Esophagus (tissue), 2 donors: ENCODE measurements around the gene C12orf43. TPM values are rescaled to one million over a fixed set of nuclear protein-coding genes. Genes with fewer than 3 reads are reported as not detected.

Experiments used
- H3K27ac ChIP-seq, 2 donors: one replicate each; pipeline ENCODE4 v1.5.1; 2013; ENCODE audit warnings: low read depth in 2 of 2, mild to moderate bottlenecking in 2 of 2, inconsistent platforms in 1 of 2, low read length in 1 of 2, moderate library complexity in 1 of 2
- H3K27me3 ChIP-seq, 2 donors: one replicate each; pipeline ENCODE4 v1.6.1; 2013; ENCODE audit warnings: low read length in 2 of 2, control low read depth in 1 of 2, mild to moderate bottlenecking in 1 of 2; ENCODE audit not compliant: insufficient read depth in 2 of 2, control insufficient read depth in 1 of 2
- H3K36me3 ChIP-seq, 2 donors: one replicate each; pipeline ENCODE4 v1.6.1; 2013; ENCODE audit warnings: low read length in 1 of 2; ENCODE audit not compliant: control insufficient read depth in 2 of 2, insufficient read depth in 2 of 2
- H3K4me1 ChIP-seq, 2 donors: one replicate each; pipeline ENCODE4 v1.6.1; 2013; ENCODE audit warnings: low read length in 1 of 2; ENCODE audit not compliant: control insufficient read depth in 2 of 2, insufficient read depth in 2 of 2
- H3K4me3 ChIP-seq, 2 donors: one replicate each; pipeline ENCODE4 v1.5.1; 2013; ENCODE audit warnings: low read length in 2 of 2, mild to moderate bottlenecking in 2 of 2, low read depth in 1 of 2, moderate library complexity in 1 of 2
- H3K9me3 ChIP-seq, 2 donors: one replicate each; pipeline ENCODE4 v1.6.1; 2013; ENCODE audit warnings: mild to moderate bottlenecking in 2 of 2, low read depth in 1 of 2, low read length in 1 of 2, moderate library complexity in 1 of 2; ENCODE audit not compliant: control insufficient read depth in 2 of 2, insufficient read depth in 1 of 2
- WGBS, 2 donors: extraction: QIAGEN DNeasy Blood & Tissue Kit; methylation state at CpG; one replicate each; pipeline ENCODE4 v1.1.7; 2013; 5-methylcytosine and 5-hydroxymethylcytosine counted together
- polyA plus RNA-seq, 2 donors: library from polyadenylated mRNA; stranded (reverse); fragments of 200-250 nt; gene quantifications; one replicate each; pipeline ENCODE4 v1.2.3, GENCODE V29; 2013
- donor health status: healthy with polysubstance abuse.
- donor health status: Bipolar disorder and iron deficiency.

Gene C12orf43
- polyA plus RNA-seq, 2 donors: 5.4 to 9.2 TPM

DNA sequence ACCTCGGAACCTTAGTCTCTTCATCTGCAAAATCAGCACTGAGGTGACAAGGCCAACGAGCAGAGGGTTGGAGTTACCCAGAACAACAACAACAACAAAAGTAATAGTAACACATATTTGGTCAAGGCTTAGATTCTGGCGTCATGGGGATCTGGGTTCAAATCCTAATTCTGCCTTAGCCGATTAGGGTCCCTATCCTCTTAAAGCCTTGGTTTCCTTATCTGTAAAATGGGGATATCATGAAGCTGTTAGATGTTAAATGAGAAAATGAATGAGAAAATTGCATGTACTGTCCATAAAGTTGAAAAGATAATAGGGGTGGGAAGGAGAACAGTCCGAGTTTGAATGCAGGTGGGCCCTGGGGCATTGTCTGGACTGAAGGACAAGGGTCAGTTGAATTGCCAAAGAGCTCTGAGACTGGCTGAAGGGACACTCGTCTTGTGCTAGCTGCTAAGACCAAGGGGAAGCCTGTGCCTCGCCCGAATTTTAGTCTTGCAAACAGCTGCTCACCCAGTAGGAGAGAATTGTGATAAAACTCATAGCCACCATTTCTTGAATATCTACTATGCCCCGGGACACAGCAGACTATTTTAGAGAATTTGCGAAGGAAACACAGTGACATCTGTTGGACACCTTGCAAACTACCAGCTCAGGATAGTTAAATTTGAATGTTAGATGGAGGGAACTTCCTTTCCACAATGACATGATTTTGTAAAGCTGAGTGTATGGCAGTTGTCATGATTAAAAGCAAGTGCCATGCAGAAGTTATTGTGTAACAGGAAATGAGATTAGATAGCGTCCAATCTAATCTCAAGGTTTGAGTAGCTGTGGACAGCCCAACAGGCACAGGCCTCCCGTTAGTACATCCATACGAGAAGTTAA lies 44.7 kb downstream of the C12orf43 start:
- H3K36me3 ChIP-seq: no peaks in the 10 kb centered on the region
- WGBS, 2 donors: 40 to 42% methylated on average over 13 of the region's 13 CpGs
- no peaks in the 10 kb centered on the region for H3K27me3 ChIP-seq
- no peak overlapping the region for H3K27ac ChIP-seq
- H3K4me3 ChIP-seq: no peak overlapping the region
- no peaks in the 10 kb centered on the region for H3K9me3 ChIP-seq
- H3K4me1 ChIP-seq: peaks cover 0 to 3% of the 10 kb centered on the region in 2 donors

DNA sequence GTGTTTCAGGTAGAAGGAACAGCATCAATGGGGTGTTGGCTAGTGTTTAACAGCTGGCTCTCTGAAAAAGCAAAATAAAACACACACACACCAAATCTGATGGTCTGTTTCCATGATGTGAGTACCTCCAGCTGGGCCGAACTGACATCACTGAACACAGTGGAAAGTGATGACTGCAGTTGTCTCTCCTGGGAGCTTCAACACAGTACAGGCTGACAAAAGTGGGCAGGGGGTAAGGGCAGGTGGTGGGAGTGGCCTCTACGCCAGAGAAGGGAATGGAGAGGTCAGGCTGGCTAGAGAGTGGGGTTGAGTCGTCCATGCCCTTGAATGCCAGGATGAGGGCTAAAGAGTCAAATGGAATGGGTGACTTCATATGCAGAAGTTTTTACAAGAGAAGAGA lies 46.0 kb downstream of the C12orf43 start:
- no peak overlapping the region for H3K27ac ChIP-seq
- no peak overlapping the region for H3K4me3 ChIP-seq
- no peaks in the 10 kb centered on the region for H3K36me3 ChIP-seq
- peaks cover 0 to 3% of the 10 kb centered on the region in 2 donors for H3K4me1 ChIP-seq
- 77 to 80% methylated on average over 3 of the region's 3 CpGs for WGBS, 2 donors
- no peaks in the 10 kb centered on the region for H3K27me3 ChIP-seq
- H3K9me3 ChIP-seq: no peaks in the 10 kb centered on the region

DNA sequence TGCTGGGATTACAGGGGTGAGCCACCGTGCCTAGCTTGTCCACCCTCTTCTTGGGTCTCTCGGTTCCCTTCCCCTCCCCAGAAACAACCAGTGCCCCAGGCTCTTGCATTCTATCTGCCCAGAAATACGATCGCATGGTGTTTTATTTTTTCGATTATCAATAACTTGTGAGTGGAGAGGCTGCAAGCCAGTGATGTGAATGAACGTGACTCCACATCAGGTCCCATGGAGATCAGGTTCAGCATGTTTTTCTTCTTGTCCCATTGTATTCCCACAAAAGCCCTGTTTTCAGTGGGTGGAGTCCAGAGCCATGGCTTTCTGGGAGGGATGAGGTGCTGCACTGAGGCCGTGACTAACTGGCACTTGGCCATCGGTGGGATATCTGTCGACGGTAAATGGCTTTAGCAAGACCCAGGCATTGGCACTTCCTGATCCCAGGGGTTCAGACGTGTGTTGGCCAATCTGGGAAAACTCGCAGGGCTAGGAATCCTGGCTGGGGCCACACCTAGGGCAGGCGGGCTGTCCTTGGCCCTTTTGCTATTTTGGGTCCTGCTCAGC lies 50.7 kb downstream of the C12orf43 start:
- Histone ChIP-seq H3K4me1 (peaks cover 0 to 4% of the 10 kb centered on the region in 2 donors), H3K27me3 (no peaks in the 10 kb centered on the region), H3K27ac (peak overlapping the region; percentile 9 to 92), H3K36me3 (no peaks in the 10 kb centered on the region), H3K9me3 (no peaks in the 10 kb centered on the region), H3K4me3 (no peak overlapping the region)
- WGBS, 2 donors: 48 to 49% methylated on average over 13 of the region's 13 CpGs

DNA sequence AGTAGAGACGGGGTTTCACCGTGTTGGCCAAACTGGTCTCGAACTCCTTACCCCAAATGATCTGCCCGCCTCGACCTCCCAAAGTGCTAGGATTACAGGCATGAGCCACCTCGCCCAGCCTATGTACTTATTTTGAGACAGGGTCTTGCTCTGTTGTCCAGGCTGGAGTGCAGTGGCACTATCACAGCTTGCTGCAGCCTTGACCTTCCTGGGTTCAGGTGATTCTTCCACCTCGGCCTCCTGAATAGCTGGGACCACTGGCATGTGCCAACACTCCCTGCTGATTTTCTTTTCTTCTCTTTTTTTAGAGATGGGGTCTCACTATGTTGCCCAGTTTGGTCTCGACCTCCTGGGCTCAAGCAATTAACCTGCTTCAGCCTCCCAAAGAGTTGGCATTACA lies 52.0 kb downstream of the C12orf43 start:
- no peaks in the 10 kb centered on the region for H3K36me3 ChIP-seq
- peaks cover 0 to 9% of the 10 kb centered on the region in 2 donors for H3K4me1 ChIP-seq
- WGBS, 2 donors: 91% methylated on average over 8 of the region's 8 CpGs
- H3K9me3 ChIP-seq: no peaks in the 10 kb centered on the region
- no peaks in the 10 kb centered on the region for H3K27me3 ChIP-seq
- H3K27ac ChIP-seq: no peak overlapping the region
- H3K4me3 ChIP-seq: no peak overlapping the region

DNA sequence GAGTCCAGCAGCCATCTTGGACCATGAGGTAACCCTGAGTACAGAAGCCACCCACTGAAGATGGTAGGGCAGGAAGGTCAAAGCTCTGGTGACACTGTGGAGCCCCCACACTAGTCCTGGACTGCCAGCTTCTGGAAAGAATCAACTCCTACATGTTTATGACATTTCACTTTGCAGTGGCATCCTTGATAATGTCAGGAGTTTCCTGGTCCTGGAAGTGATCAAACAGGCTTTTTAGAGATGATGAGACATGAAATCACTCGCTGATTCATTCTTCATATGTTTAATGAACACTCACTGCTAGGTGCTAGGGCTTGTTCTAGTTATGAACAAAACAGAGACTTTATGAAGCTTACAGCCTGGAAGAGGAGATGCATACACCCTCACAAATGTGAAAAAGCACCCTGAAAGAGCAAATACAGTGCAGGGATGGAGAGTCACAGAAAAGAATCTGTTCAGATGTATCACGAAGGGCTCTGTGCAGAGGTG lies 53.7 kb downstream of the C12orf43 start:
- Histone ChIP-seq H3K27ac (peak overlapping the region; percentile 89 to 92), H3K9me3 (no peaks in the 10 kb centered on the region), H3K27me3 (no peaks in the 10 kb centered on the region), H3K4me3 (no peak overlapping the region), H3K4me1 (peaks cover 0 to 9% of the 10 kb centered on the region in 2 donors), H3K36me3 (no peaks in the 10 kb centered on the region)
- WGBS, 2 donors: 44 to 46% methylated on average over 2 of the region's 2 CpGs

DNA sequence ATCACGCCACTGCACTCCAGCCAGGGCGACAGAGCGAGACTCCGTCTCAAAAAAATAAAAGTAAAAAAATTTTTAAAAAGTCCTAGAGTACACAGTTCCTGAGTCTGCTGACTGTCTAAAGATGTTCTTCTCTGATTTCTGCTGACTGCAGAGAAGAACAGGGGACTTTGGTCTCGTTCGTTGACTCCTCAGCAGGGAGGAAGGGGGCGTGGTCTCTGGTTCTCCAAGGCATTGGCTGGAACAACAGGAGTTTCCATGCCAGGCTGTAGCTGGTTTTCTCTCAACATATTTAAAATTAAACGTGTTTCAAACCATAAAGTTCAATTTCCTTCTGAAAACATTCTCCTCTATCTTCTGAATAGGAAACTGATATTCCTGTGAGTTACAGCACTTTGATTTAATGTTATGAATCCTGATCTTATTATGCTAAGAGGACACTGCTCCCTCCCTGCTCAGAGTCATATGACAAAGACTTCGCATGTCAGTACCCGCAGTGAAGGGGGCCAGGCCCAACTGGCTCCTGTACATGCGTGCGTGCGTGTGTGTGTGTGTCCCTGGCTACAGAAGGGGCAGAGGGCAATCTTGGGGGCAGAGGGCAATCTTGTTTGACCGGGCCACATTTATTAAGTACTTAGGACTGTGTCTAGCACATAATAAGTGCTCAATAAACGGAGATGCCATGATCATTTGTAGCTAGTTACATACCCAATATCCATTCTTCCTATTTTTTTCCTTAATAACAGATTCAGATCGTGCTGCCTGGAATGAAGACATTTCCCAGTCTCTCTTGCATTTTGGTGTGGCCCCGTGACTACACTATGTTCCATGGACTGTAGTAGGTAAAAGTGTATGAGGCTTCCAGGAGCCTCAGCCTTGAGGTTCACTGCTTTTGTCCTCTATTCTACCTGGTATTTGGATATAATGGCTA lies 54.4 kb downstream of the C12orf43 start:
- H3K36me3 ChIP-seq: no peaks in the 10 kb centered on the region
- H3K27me3 ChIP-seq: no peaks in the 10 kb centered on the region
- no peak overlapping the region for H3K4me3 ChIP-seq
- 55 to 59% methylated on average over 17 of the region's 17 CpGs for WGBS, 2 donors
- peak overlapping the region; percentile 89 to 92 for H3K27ac ChIP-seq
- no peaks in the 10 kb centered on the region for H3K9me3 ChIP-seq
- peaks cover 0 to 9% of the 10 kb centered on the region in 2 donors for H3K4me1 ChIP-seq

DNA sequence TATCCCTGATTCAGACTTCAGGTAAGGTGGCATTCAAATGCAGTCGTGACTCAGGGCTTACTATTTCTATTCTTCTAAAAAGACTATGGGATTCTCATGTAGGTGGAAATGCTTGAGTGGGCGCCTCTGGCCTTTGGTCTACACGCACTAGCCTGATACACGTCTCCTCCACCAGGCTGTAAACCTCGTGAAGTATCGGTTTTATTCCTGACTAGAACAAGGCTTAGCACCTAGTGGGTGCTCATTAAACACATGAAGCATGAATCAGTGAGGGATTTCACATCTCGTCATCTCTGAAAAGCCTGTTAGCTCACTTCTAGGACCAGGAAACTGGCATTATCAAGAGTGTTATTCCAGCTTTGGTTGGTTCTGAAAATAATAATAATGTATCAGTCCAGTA lies 55.6 kb downstream of the C12orf43 start:
- H3K4me3 ChIP-seq: no peak overlapping the region
- peaks cover 0 to 2% of the 10 kb centered on the region in 2 donors for H3K9me3 ChIP-seq
- H3K4me1 ChIP-seq: peaks cover 0 to 9% of the 10 kb centered on the region in 2 donors
- 51 to 62% methylated on average over 7 of the region's 7 CpGs for WGBS, 2 donors
- H3K27ac ChIP-seq: peak overlapping the region; percentile 89 to 97
- H3K36me3 ChIP-seq: no peaks in the 10 kb centered on the region
- H3K27me3 ChIP-seq: no peaks in the 10 kb centered on the region

DNA sequence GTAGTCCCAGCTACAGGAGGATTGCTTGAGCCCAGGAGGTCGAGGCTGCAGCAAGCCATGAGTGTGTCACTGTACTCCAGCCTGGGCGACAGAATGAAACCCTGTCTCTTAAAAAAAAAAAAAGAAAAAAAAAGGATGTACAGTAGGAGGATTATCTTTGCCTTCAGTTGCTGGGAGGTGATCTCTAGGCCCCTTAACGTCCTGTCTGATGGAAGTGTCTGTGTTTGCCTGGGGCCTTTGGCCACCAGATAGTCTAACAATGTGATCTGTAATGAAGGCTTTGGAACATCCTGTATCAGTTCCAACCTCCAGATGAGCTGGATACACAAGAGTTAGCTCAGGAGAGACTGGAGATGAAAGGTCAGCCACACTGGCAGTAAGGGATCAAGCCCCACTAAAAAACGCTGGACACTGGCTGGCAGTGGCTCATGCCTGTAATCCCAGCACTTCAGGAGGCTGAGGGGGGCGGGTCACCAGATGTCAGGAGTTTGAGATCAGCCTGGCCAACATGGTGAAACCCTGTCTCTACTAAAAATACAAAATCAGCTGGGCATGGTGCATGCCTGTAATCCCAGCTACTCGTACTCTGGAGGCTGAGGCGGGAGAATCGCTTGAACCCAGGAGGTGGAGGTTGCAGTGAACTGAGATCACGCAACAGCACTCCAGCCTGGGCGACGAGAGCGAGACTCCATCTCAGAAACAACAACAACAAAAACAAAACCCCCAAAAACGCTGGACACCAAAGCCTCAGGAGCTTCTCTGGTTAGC lies 57.0 kb downstream of the C12orf43 start:
- no peak overlapping the region for H3K4me3 ChIP-seq
- H3K27ac ChIP-seq: peak overlapping the region in 1 of 2 donors; percentile 74
- no peaks in the 10 kb centered on the region for H3K36me3 ChIP-seq
- 74 to 76% methylated on average over 13 of the region's 13 CpGs for WGBS, 2 donors
- H3K27me3 ChIP-seq: no peaks in the 10 kb centered on the region
- peaks cover 0 to 9% of the 10 kb centered on the region in 2 donors for H3K4me1 ChIP-seq
- H3K9me3 ChIP-seq: peaks cover 2 to 3% of the 10 kb centered on the region in 2 donors
